ENCODE results near the gene NR3C2.

The NR3C2 gene

DNA sequence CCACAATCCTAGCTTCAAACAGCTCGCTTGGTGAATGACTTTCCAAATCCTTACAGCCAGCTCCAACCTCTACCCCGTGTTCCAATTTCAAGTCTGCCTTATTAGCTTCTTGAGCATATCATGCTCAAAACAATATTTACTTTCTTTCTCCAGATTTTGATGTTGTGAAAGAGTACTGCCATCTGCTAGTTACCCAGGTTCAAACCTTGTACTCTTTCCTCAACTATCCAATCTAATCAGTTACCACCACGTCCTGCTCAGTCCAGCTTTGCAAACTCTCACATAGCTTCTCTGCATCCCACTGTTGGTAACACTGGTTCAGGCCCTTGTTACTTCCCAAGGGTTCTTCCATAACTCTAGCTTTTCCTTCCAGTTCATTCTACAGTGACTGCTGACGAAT, 179.1 kb downstream of the NR3C2 start:
- DNase-seq (ENCODE audit: low read depth): no peak

DNA sequence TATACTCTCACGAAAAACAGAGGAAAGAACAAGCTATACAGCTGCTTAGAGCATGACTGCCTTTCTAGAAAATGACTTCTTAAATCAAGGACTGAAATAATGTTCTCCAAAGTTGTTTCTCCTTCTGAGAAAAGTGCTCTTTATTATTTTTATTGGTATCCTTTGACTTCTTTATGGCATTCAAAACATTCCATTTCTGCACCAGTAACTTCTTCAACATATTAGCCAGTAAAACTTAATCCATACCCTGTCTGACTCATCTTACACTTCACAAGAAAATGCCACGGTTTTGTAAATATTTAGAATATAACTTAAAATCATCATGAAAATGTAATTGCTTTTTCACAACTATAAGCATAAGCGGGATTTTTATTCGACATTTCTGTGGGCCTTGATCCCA, 180.4 kb downstream of the NR3C2 start:
- DNase-seq (ENCODE audit: low read depth): no peak

DNA sequence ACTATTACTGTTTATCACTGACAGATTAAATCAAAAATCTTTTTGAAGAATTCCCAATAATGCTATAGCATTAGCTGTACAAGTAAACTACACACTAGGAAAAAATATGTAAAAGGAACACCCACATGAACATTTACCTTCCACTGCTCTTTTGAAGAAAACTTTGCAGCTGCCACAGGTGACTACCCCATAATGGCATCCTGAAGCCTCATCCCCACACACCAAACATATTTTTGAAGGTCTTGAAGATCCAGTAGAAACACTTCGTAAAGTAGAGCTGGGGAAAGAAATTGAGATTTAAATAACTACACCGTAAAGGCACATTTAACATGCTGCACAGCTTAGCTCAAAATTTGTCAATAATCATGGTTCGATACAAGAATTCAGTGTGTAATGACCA, 182.4 kb downstream of the NR3C2 start:
- no peak for DNase-seq (ENCODE audit: low read depth)

DNA sequence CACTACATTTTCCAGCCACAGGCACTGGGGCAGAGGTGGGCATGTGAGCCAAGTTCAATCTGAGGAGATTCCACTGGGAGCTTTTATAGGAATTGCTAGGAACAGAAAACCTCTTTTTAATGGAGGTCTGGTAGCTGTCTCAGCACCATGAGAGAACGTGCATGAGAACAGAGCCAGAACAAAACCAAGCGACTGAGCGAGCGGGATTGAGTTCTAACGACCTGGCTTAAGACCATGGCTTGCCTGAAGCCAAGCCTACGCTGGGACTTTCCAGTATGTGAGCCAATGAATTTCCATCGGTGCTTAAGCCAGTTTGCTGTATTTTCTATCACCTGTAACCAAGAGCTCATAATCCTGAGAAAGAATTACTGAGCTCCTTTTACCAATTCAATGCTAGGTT, 183.7 kb downstream of the NR3C2 start:
- DNase-seq (ENCODE audit: low read depth): no peak

DNA sequence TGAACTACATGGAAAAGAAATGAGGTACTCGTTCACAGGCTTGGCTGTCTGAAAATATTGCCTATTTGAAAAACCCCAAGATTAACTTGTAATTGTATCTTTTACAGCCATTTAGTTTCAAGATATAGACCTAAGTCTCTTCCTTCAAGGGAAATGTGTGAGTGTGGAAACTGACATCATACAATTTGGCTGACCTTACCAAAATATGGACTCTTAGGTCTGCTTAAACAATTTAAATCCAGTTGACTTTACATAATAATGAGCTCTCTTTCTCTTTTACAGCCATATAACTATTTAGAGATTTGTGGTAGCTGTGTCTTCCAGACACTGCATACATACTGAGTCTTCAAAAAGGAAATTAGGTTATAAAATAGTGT, 186.9 kb downstream of the NR3C2 start:
- DNase-seq (ENCODE audit: low read depth): no peak

DNA sequence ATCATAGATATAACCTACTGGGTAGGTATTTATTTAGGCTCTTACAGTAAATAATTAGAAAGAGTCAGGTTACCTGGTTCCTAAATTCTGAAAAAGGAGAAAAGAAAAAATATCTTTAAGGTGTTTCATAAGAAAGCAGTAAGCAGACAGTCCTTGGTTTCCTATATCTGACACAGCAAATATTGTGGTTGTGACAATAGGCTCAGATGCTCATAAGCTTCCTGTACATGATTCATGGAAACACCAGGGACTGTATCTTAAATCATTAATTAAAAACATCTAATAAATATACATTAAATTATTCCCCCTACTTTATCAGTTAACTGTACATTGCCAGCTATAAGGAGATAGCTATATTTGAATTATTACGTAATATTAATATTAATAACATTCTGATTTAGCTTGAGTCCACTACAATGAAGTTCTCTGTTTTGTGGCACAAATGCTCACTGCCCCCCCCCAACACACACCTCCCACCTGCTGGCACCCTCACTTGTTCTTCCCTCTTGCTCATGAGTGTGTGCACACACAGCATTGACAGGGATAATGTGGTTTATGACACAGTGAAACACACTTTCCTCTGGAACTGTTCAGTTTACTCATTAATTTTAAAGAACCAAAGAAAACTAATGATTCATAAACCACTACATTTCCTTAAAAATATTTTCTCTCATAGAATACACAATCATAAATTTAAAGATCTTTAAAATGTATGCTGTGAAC, 187.4 kb downstream of the NR3C2 start:
- no peak for DNase-seq (ENCODE audit: low read depth)

DNA sequence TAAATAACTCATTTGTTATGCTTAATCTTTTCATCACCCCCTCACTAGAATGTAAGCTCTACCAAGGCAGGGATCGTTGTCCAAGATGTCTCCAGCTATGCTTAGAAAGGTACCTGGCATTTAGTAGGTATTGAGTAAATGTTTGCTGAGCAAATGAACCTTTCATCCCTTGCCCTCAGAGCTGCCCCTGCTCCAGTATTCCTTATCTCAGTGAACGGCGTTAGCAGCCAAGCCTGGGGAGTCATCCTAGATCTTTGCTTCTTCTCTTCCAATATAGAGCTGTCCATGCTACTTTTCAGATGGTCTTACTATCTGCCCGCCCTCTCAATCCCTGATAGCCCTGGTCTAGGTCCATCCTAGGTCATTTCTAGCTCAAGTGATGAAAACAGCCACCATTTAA, 188.4 kb downstream of the NR3C2 start:
- no peak for DNase-seq (ENCODE audit: low read depth)

DNA sequence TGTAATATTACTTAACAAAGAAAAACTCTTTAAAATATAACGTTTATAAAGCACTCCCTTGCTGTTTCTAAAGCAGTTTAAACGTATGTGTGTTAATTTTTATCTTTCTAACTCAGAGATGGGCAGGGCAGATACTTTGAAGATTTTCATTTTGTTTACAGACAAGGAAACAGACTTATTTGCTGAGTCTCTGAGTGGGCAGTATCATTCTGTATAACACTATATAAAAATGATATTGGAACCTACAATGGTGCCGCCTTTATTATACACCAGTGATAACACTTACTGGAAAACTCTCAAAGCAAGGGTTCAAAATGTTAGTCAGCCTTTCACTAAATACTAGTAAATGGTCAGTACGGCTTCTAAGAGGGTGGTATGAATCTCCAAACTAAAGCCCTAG, 193.4 kb downstream of the NR3C2 start:
- DNase-seq (ENCODE audit: low read depth): no peak

DNA sequence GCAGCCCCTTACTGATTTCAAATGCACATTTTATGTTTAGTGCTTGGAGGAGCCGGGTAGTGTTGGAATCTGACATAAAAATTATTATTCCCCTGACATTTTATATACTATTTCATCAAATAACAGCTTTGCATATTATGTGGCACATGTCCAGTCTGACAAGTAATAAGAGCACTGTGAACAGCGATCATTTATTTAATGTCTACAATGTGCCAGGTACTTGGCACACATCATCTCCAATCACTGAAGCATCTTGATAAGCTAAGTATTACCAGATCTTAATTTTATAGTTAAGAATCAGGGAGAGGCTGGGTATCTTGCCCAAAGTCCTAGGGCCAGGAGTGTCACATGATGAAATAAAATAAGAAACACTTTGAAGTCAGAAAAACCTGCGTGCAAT, 197.2 kb downstream of the NR3C2 start:
- DNase-seq (ENCODE audit: low read depth): no peak

DNA sequence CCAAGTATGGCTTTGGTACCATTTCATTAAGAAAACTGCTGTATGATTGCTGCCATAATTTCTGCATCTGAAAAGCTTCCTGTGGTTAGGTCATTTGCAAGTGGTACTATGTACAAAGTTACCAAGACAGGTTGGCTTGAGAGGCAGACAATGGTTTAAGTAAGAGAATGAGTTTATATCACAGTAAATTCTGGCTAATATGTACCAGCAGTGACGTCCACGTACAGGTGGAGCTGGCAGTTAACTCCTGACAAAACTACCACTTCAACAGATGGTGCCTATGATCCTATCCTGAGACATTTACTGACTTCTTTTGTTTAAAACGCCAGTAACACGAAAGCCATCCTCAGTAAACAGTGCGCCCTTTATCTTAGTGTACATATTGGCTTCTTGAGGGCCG, 198.4 kb downstream of the NR3C2 start:
- DNase-seq (ENCODE audit: low read depth): no peak

DNA sequence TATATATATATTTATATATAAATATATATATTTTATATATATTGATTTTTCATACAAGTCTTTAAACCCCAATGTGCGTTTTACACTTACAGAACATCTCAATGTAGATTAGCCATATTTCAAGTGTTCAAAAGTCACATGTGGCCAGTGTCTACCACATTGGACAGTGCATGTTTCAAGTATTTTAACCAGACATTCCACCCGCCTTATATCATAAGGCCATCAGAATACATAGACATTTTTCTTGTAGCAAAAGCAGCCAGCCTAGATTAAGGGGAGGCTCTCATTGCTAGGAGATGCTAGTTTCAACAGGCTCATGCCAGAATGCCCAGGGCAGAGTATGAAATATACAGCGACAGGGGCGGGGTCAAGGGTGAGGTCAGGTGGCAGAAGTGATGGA, 202.0 kb downstream of the NR3C2 start:
- DNase-seq (ENCODE audit: low read depth): no peak

DNA sequence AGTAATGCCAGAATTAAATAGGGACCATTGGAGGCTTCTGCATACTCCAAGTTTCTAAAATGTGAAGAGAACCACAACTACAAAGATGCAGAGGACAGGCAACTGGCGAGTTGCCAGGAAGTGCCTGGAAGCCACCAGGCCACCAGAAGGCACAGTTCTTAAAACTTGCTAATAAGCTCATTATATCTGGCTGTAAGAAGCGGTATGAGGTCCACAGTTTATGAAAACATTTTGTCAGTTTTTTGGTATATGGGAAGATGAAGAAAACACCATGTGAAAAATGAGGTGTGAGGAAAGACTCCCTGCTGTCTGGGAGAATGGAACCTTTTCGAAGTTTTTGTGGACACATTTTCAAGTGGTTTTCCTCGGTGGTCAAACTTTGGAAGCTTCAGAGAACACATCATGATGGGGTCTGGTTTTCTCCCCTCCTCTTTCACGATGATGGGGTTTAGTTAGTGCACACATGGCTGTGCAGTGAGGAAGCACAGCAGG, 202.7 kb downstream of the NR3C2 start:
- DNase-seq (ENCODE audit: low read depth): no peak

DNA sequence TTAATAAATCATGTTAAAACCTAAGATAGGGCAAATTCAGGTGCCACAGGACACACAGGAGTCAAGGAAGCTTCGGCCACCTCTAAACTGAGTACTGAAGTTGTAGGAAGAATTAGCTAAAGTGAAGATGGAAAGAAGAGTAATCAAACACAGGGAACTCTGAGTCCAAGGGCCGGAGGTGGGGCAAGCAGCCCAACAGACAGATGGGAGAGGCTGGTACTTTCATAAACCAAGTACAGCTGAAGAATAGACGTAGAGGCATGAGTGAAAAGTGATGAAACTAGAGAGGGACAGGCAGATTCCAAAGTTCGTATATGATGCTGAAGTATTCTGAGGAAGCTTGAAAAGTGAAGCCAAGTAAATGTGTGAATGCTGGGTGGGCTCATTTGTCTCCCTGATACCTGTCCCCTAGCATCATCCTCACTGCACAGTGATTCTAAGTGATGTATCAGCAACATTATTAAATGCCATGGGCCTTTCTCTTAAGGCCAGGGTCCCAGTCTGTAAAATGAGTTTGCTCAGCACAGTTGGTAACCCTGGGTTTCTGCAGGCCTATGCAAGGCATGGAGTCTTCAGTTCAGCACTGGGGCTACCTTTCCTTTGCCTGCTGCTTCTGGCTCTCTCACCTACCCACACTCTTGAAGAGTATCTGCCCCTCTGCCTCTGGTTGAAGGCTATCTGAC, 203.3 kb downstream of the NR3C2 start:
- DNase-seq (ENCODE audit: low read depth): no peak

DNA sequence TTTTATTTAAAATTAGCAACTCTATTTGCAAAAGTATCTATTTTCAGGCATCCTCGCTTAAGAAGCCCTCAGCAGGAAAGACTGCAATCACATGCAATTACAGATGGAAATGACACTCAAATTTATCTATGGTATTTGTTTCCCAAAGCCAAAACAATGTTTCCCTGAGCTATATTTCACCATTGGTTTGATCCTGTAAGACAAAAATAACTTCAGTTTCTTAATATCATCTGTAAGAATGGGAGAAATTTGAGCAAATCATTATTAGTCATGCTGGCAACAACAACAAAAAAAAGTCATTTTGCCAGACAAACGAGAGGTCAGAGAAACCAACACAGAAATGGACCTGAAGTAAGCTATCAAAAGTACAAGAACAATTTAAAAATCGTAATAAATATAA, 204.1 kb downstream of the NR3C2 start:
- no peak for DNase-seq (ENCODE audit: low read depth)

DNA sequence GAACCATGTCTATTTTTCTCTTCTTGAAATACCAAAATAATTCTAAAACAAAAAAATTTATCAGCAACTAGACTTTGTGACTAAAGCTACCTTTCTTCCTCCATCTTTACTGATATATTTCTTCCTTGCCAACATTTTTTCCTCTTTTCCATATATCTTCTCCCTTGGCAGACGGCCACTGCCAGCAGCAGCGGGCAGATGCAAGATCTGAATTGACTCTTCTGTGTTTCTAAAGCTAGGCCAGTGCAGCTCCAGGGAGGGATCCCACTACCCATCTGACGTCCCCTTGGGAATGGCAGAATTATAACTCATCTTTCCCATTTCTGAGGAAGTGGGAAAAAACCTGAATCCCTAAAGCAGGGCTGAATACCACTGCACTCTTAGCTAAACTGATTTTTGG, 206.4 kb downstream of the NR3C2 start:
- no peak for DNase-seq (ENCODE audit: low read depth)

DNA sequence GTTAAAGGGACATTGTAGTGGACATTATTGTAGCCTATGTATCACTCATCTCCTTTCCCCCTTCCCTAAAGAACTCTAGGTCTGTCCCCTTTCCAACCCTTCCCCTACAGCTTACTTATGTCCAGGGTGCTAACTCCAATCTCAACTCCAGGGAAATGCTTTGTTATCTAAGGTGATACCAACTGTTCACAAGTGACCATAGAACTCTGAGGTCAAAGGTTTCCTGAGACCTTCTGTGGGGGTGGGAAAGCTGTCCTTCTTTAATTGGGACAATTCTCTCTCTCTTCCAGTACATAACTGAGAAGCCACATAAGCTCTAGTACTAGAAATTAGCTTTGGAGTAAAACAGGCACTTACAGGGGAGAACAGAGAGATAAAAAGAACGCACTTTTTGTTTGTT, 212.4 kb downstream of the NR3C2 start:
- DNase-seq (ENCODE audit: low read depth): no peak

DNA sequence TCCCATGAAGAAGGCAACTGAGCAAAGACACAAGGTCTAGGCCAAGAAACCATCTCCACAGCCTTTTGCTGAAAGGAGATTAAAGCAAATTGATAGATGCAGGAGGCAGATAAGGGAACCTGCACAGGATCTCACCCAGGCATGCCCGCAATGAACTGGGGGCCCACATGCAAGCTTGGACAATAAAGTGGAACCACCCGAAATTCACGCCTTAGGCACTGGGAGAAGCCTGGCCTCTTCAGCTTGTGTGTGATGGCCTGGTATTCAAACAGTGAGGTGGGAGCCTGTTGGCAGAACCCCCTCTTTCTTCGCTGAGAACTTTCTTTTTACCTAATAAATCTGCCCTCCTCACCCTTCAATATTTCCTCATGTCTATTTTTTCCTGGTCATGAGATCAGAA, 213.2 kb downstream of the NR3C2 start:
- no peak for DNase-seq (ENCODE audit: low read depth)

DNA sequence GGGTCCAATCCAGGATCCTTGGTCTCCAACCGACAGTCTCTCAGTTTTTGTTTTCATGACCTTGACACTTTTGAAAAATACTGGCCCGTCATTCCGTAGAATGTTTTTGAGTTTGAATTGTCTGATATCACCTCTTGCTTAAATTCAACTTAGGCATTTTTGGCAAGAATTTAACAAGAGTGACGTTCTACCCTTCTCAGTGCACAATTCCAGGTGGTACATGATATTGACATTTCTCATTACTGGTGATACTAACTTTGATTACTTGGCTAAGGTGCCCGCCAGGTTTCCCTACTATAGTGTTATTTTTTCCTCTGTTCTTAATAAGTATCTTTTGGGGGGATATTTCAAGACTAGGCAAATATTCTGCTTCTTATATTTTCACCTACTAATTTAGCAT, 215.1 kb downstream of the NR3C2 start:
- no peak for DNase-seq (ENCODE audit: low read depth)

DNA sequence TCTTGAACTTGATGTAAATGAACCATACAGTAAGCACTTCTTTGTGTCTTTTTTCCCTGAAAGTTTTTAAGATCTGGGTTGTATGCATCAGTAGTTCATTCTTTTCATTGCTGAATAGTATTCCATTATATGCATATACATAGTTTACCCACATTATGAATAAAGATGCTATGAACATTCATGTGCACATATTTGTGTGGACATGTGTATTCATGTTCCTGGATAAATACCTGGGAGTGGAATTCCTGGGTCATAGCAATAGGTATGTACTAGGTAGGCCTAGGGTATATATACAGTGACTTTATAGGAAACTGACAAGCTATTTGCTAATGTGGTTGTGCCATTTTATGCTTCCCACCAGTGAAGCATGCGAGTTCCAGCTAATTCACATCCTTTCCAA, 215.9 kb downstream of the NR3C2 start:
- no peak for DNase-seq (ENCODE audit: low read depth)

DNA sequence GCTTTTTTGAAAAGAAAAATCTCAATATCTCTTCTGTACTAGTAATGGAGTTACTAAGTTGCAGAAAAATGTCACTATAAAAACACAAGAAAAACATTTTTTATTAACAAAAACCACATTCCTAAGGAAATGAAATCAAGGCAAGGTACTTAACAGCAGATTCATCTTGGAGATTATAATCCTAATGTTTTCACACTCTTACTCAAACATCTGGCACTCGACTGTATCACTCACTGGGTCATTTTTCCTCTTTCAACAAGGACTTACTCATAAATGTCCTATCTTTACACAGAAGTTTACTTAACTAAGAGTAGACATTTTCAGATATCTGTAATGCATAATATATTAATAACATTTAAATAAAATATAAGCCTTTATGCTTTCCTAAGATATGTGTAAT, 216.6 kb downstream of the NR3C2 start:
- no peak for DNase-seq (ENCODE audit: low read depth)

DNA sequence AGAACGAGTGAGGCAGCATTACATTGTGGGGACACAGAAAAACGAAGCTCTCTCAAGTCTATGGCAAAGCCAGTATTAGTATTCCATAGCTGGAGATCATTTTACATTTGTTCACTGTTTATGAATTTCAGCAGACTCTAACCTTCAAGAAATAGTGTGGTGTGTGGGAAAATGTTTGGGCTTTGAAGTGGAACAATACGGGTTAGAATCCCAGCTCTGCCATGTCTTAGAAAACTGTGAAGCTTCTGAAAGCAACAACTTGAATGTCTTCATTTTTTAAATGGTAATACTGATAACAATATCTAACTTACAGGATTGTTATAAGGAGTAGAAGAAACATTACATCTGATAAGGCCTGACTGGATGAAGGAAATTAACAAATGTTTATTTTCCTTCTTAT, 217.7 kb downstream of the NR3C2 start:
- DNase-seq (ENCODE audit: low read depth): no peak

DNA sequence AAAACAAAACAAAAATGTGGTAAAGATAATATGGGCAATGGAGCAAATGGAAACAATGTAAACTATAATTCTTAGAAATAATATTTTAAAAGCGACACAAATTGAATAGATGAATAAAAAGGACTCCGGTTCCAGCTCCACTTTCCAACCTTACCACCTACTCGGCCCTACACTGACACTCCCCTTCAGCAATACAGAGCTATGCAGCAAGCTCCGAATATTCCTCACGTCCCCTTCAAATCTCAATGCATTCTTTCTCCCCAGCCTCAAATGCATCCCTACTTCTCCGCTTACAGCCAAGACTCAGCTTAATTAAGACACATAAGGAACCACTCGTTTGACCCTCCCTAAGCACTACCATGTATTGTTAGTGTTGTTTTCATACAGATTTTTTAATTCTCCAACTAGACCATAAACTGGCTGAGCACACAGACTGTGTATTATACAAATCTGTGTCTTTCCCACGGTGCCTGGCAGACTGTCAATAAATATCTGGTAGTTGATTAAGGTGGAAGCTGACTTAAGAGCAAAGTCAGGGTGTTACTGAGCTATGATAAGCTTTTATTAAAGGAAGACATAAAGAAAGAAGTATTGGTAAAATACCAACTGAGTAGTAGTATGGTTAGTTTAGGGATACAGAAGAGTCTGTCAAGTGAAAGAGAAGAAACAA, 219.1 kb downstream of the NR3C2 start:
- no peak for DNase-seq (ENCODE audit: low read depth)
